Measurements from ENCODE around the gene SMYD3.

DNA sequence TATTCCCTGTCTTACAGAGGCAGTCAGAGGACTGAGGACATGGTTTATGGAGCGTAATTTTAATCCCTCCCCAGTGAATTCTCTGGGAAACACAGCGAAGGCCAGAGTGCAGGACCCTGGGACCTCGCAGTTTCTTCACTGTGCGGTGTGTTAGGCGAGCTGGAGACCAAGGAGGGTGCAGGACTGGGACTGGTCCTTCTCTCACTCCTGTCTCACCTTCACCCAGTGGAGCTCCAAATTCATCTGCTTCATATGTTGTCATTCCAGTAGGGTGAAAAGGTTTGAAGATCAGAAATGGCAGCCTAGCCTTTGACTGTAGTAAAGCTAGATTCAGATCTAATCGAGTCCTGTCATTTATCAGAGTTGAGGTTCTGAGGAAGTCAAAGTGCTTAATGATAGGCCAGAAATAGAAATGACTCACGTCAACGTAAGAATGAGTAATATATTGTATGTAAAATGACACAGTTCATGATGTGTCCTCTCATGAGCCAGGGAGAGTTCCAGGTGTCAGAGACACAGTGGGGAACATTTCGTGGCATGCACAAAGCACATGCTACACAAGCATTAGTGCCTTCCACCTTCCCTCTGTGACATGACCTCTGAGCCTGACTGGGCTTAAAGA, 647.5 kb downstream of the SMYD3 start:
- TF ChIP-seq, protein P1, sequence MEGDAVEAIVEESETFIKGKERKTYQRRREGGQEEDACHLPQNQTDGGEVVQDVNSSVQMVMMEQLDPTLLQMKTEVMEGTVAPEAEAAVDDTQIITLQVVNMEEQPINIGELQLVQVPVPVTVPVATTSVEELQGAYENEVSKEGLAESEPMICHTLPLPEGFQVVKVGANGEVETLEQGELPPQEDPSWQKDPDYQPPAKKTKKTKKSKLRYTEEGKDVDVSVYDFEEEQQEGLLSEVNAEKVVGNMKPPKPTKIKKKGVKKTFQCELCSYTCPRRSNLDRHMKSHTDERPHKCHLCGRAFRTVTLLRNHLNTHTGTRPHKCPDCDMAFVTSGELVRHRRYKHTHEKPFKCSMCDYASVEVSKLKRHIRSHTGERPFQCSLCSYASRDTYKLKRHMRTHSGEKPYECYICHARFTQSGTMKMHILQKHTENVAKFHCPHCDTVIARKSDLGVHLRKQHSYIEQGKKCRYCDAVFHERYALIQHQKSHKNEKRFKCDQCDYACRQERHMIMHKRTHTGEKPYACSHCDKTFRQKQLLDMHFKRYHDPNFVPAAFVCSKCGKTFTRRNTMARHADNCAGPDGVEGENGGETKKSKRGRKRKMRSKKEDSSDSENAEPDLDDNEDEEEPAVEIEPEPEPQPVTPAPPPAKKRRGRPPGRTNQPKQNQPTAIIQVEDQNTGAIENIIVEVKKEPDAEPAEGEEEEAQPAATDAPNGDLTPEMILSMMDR (IDR thresholded peaks at IDR 0.05; ENCODE audit: insufficient read depth, low read length): no peak
- TF ChIP-seq GABPA (IDR thresholded peaks at IDR 0.05; ENCODE audit: low read depth) (no peak), POLR2AphosphoS5 (IDR thresholded peaks at IDR 0.05; ENCODE audit: low read depth) (no peak), SPI1 (IDR thresholded peaks at IDR 0.05; ENCODE audit: borderline replicate concordance, low read depth) (no peak)
- TF ChIP-seq, protein P2, sequence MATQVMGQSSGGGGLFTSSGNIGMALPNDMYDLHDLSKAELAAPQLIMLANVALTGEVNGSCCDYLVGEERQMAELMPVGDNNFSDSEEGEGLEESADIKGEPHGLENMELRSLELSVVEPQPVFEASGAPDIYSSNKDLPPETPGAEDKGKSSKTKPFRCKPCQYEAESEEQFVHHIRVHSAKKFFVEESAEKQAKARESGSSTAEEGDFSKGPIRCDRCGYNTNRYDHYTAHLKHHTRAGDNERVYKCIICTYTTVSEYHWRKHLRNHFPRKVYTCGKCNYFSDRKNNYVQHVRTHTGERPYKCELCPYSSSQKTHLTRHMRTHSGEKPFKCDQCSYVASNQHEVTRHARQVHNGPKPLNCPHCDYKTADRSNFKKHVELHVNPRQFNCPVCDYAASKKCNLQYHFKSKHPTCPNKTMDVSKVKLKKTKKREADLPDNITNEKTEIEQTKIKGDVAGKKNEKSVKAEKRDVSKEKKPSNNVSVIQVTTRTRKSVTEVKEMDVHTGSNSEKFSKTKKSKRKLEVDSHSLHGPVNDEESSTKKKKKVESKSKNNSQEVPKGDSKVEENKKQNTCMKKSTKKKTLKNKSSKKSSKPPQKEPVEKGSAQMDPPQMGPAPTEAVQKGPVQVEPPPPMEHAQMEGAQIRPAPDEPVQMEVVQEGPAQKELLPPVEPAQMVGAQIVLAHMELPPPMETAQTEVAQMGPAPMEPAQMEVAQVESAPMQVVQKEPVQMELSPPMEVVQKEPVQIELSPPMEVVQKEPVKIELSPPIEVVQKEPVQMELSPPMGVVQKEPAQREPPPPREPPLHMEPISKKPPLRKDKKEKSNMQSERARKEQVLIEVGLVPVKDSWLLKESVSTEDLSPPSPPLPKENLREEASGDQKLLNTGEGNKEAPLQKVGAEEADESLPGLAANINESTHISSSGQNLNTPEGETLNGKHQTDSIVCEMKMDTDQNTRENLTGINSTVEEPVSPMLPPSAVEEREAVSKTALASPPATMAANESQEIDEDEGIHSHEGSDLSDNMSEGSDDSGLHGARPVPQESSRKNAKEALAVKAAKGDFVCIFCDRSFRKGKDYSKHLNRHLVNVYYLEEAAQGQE (IDR thresholded peaks at IDR 0.05; ENCODE audit: insufficient replicate concordance, low read depth): no peak
